GM23248 (cell line): ENCODE results near the gene AFG3L2. TPM values are rescaled to one million over a fixed set of nuclear protein-coding genes. Genes with fewer than 3 reads are reported as not detected.
A peak's percentile ranks its signal among the peaks of the same experiment; 100 is the strongest.

ENCODE experiments used
- DNase-seq: peaks from one replicate; pipeline ENCODE4 v3.0.0-alpha.2; 2015
- H2AFZ ChIP-seq: fragments of 200-600 bp; sonication (generic); 2 replicates; pipeline ENCODE4 v1.6.1; 2016; ENCODE audit warnings: antibody characterized with exemption
- H3F3A ChIP-seq: fragments of 200-600 bp; sonication (generic); 2 replicates; pipeline ENCODE4 v1.6.1; 2016; ENCODE audit warnings: mild to moderate bottlenecking, antibody characterized with exemption, mixed run types; ENCODE audit not compliant: insufficient read depth
- H3K27ac ChIP-seq: fragments of 200-600 bp; sonication (generic); 2 replicates; pipeline ENCODE4 v1.5.1; 2016; ENCODE audit warnings: mild to moderate bottlenecking
- H3K27me3 ChIP-seq: fragments of 200-600 bp; sonication (generic); replicated peaks from 2 replicates; pipeline ENCODE4 v1.6.1; 2016; ENCODE audit warnings: mild to moderate bottlenecking; ENCODE audit not compliant: insufficient read depth
- H3K36me3 ChIP-seq: fragments of 200-600 bp; sonication (generic); 2 replicates; pipeline ENCODE4 v1.6.1; 2016; ENCODE audit warnings: low read depth, mild to moderate bottlenecking
- H3K4me1 ChIP-seq: fragments of 200-600 bp; sonication (generic); 2 replicates; pipeline ENCODE4 v1.6.1; 2016; ENCODE audit warnings: mild to moderate bottlenecking; ENCODE audit not compliant: insufficient read depth
- H3K4me2 ChIP-seq: fragments of 200-600 bp; sonication (generic); one replicate; pipeline ENCODE4 v1.6.1; 2016; ENCODE audit warnings: mild to moderate bottlenecking; ENCODE audit not compliant: unreplicated experiment
- H3K4me3 ChIP-seq: fragments of 200-600 bp; sonication (generic); 2 replicates; pipeline ENCODE4 v1.5.1; 2016; ENCODE audit warnings: mild to moderate bottlenecking
- H3K79me2 ChIP-seq: fragments of 200-600 bp; sonication (generic); 2 replicates; pipeline ENCODE4 v1.6.1; 2016; ENCODE audit warnings: mild to moderate bottlenecking; ENCODE audit not compliant: insufficient read depth
- H3K9ac ChIP-seq: fragments of 200-600 bp; sonication (generic); 2 replicates; pipeline ENCODE4 v1.6.1; 2016; ENCODE audit warnings: mild to moderate bottlenecking
- H3K9me2 ChIP-seq: fragments of 200-600 bp; sonication (generic); 2 replicates; pipeline ENCODE4 v1.6.1; 2016; ENCODE audit warnings: mixed run types, mild to moderate bottlenecking, moderate library complexity; ENCODE audit not compliant: insufficient read depth
- H3K9me3 ChIP-seq: fragments of 200-600 bp; sonication (generic); one replicate; pipeline ENCODE4 v1.6.1; 2017; ENCODE audit warnings: low read depth
- H4K20me1 ChIP-seq: fragments of 200-600 bp; sonication (generic); 2 replicates; pipeline ENCODE4 v1.6.0; 2016; ENCODE audit not compliant: insufficient read depth
- EZH2 ChIP-seq: fragments of 200-600 bp; sonication (generic); IDR thresholded peaks from 2 replicates; pipeline ENCODE4 v1.6.1; 2018; ENCODE audit warnings: antibody characterized with exemption, mild to moderate bottlenecking; ENCODE audit not compliant: insufficient read depth, poor library complexity, severe bottlenecking
- EZH2phosphoT487 ChIP-seq: fragments of 200-600 bp; sonication (generic); IDR thresholded peaks from 2 replicates; pipeline ENCODE4 v1.6.1; 2018; ENCODE audit warnings: antibody characterized with exemption, moderate library complexity, mild to moderate bottlenecking, low read depth; ENCODE audit not compliant: insufficient read depth
- WGBS, 2 experiments: methylation state at CpG; one replicate each; pipeline ENCODE4 v1.1.6; 2015 to 2017; ENCODE audit warnings: low lambda C conversion rate in 2 of 2, low coverage in 1 of 2; ENCODE audit errors: missing lambda C conversion rate in 2 of 2; 5-methylcytosine and 5-hydroxymethylcytosine counted together
- in situ Hi-C: fragments of 300-500 bp; cut with MboI; formaldehyde crosslinking; loops from 2 replicates; pipeline ENCODE4 v1.15.0; 2020
- polyA plus RNA-seq: library from polyadenylated mRNA; unstranded; fragments of >200 nt; fragmentation: Nextera tagmentation; extraction: Ambion mirVana; gene quantifications from 2 replicates; pipeline ENCODE4 v1.2.1, GENCODE V29; 2016
- total RNA-seq: library from RNA; depleted of rRNA; stranded (reverse); fragments of >200 nt; shearing (Covaris generic); gene quantifications from 2 replicates; pipeline ENCODE4 v1.2.3, GENCODE V29; 2014

AFG3L2 gene
- total and polyA plus RNA-seq, 2 experiments from 2014 or later, result 28.1 to 40.6 TPM

GRCh38 chr18:12369211-12369610, 7.8 kb downstream of the AFG3L2 start:
- H3K4me1 ChIP-seq, result no peaks in the 10 kb centered on the region
- DNase-seq, result no peak
- 91 to 94% methylated on average over 7 of the region's 7 CpGs for WGBS, 2 experiments
- peaks cover 99% of the 10 kb centered on the region for H3K79me2 ChIP-seq
- in situ Hi-C loops, result no loop called here
- H3K9me2 ChIP-seq, result no peaks in the 10 kb centered on the region
- H3K4me2 ChIP-seq, result no peak overlapping the region
- no peak overlapping the region for H3K4me3 ChIP-seq
- no peaks in the 10 kb centered on the region for H3K27me3 ChIP-seq
- no peak overlapping the region for H3K27ac ChIP-seq
- peaks cover 13% of the 10 kb centered on the region; the same call in 1 of the 2 replicates for H3K36me3 ChIP-seq
- no peaks in the 10 kb centered on the region for H3K9me3 ChIP-seq
- TF ChIP-seq EZH2, result no peak
- no peak for TF ChIP-seq EZH2phosphoT487
- no peak overlapping the region for H3K9ac ChIP-seq
- H3F3A ChIP-seq, result no peaks in the 10 kb centered on the region
- no peak overlapping the region for H2AFZ ChIP-seq
- 0 out of 2 replicates have a peak, but pooled peaks cover 5% of the 10 kb centered on the region for H4K20me1 ChIP-seq

GRCh38 chr18:12366784-12367183, 10.2 kb downstream of the AFG3L2 start:
- 89 to 96% methylated on average over 5 of the region's 5 CpGs for WGBS, 2 experiments
- TF ChIP-seq EZH2 (no peak), EZH2phosphoT487 (no peak)
- Histone ChIP-seq H2AFZ (no peak overlapping the region), H3K36me3 (peaks cover 32% of the 10 kb centered on the region), H3K4me2 (no peak overlapping the region), H3K79me2 (peaks cover 97% of the 10 kb centered on the region), H4K20me1 (no peaks in the 10 kb centered on the region), H3K4me1 (no peaks in the 10 kb centered on the region), H3K27ac (no peak overlapping the region), H3F3A (no peaks in the 10 kb centered on the region), H3K4me3 (no peak overlapping the region), H3K9me3 (no peaks in the 10 kb centered on the region), H3K27me3 (no peaks in the 10 kb centered on the region), H3K9ac (no peak overlapping the region), H3K9me2 (no peaks in the 10 kb centered on the region)
- DNase-seq, result no peak
- in situ Hi-C loops, result no loop called here

- Histone ChIP-seq H2AFZ (no peak overlapping the region), H3K4me3 (no peak overlapping the region), H3K9me2 (no peaks in the 10 kb centered on the region), H3K27me3 (no peaks in the 10 kb centered on the region), H4K20me1 (no peaks in the 10 kb centered on the region), H3F3A (no peaks in the 10 kb centered on the region), H3K27ac (no peak overlapping the region), H3K4me2 (no peak overlapping the region), H3K9me3 (no peaks in the 10 kb centered on the region), H3K9ac (no peak overlapping the region), H3K36me3 (peaks cover 36% of the 10 kb centered on the region), H3K4me1 (no peaks in the 10 kb centered on the region), H3K79me2 (peaks cover 96% of the 10 kb centered on the region)
- WGBS, 2 experiments, result 77 to 82% methylated on average over 8 of the region's 8 CpGs
- DNase-seq, result no peak
- TF ChIP-seq EZH2 (no peak), EZH2phosphoT487 (no peak)
- in situ Hi-C loops, result no loop called here
These were observed 10.6 kb downstream of the AFG3L2 start for GRCh38 chr18:12366379-12366778.

GRCh38 chr18:12362473-12363174, 14.4 kb downstream of the AFG3L2 start:
- H3K9me3 ChIP-seq, result no peaks in the 10 kb centered on the region
- WGBS, 2 experiments, result 81 to 86% methylated on average over 11 of the region's 11 CpGs
- no peak for TF ChIP-seq EZH2phosphoT487
- TF ChIP-seq EZH2, result no peak
- H4K20me1 ChIP-seq, result no peaks in the 10 kb centered on the region
- in situ Hi-C loops, result no loop called here
- H3K4me1 ChIP-seq, result no peaks in the 10 kb centered on the region
- H3F3A ChIP-seq, result no peaks in the 10 kb centered on the region
- H3K4me2 ChIP-seq, result no peak overlapping the region
- no peak overlapping the region for H2AFZ ChIP-seq
- H3K4me3 ChIP-seq, result no peak overlapping the region
- H3K27me3 ChIP-seq, result no peaks in the 10 kb centered on the region
- H3K9me2 ChIP-seq, result no peaks in the 10 kb centered on the region
- no peak overlapping the region for H3K27ac ChIP-seq
- H3K9ac ChIP-seq, result no peak overlapping the region
- DNase-seq, result no peak
- H3K36me3 ChIP-seq, result peaks cover 40% of the 10 kb centered on the region
- H3K79me2 ChIP-seq, result peaks cover 80% of the 10 kb centered on the region

GRCh38 chr18:12361770-12362378, 15.2 kb downstream of the AFG3L2 start:
- H3K79me2 ChIP-seq, result peaks cover 73% of the 10 kb centered on the region
- H2AFZ ChIP-seq, result no peak overlapping the region
- no peaks in the 10 kb centered on the region for H3K4me1 ChIP-seq
- no peaks in the 10 kb centered on the region for H3K9me2 ChIP-seq
- DNase-seq, result peak; percentile 15
- no peaks in the 10 kb centered on the region for H3K27me3 ChIP-seq
- H3K27ac ChIP-seq, result no peak overlapping the region
- no peaks in the 10 kb centered on the region for H3F3A ChIP-seq
- no peaks in the 10 kb centered on the region for H4K20me1 ChIP-seq
- TF ChIP-seq EZH2phosphoT487 (no peak), EZH2 (no peak)
- in situ Hi-C loops, result no loop called here
- no peaks in the 10 kb centered on the region for H3K9me3 ChIP-seq
- H3K9ac ChIP-seq, result no peak overlapping the region
- peaks cover 43% of the 10 kb centered on the region for H3K36me3 ChIP-seq
- no peak overlapping the region for H3K4me3 ChIP-seq
- 86 to 92% methylated on average over 3 of the region's 3 CpGs for WGBS, 2 experiments
- no peak overlapping the region for H3K4me2 ChIP-seq
